22Rv1 (cell line): Measurements from ENCODE around the gene FBXL20.

ENCODE experiments used
- ZFX ChIP-seq: fragments of 450-650 bp; IDR thresholded peaks from 2 replicates; pipeline ENCODE4 v1.6.1; 2017; ENCODE audit warnings: antibody characterized with exemption, borderline replicate concordance
- TF ChIP-seq, protein P1 (sequence below): fragments of 450-650 bp; IDR thresholded peaks from 2 replicates; pipeline ENCODE4 v1.5.1; 2017; ENCODE audit warnings: mild to moderate bottlenecking

DNA sequence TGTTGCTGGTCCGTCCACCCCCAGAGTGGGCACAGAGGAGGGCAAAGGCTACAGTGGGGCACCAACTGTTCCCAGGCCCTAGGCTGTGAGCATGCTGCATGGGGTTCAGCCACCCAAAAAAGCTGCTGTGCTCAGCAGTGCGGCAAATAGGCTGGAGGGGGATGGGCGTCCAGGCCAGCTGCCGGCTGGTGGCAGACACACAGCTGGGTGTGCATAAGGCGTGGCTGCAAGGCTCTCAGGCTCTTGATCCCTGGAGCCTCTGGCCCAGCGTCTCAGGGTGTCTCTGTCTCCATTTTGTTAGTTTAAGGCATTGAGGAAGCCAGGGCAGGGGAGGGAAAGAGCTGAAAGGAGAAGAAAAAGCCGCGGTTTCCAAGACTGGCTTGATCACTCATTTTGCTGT is 192.5 kb downstream of the FBXL20 start:
- TF ChIP-seq, protein P1, sequence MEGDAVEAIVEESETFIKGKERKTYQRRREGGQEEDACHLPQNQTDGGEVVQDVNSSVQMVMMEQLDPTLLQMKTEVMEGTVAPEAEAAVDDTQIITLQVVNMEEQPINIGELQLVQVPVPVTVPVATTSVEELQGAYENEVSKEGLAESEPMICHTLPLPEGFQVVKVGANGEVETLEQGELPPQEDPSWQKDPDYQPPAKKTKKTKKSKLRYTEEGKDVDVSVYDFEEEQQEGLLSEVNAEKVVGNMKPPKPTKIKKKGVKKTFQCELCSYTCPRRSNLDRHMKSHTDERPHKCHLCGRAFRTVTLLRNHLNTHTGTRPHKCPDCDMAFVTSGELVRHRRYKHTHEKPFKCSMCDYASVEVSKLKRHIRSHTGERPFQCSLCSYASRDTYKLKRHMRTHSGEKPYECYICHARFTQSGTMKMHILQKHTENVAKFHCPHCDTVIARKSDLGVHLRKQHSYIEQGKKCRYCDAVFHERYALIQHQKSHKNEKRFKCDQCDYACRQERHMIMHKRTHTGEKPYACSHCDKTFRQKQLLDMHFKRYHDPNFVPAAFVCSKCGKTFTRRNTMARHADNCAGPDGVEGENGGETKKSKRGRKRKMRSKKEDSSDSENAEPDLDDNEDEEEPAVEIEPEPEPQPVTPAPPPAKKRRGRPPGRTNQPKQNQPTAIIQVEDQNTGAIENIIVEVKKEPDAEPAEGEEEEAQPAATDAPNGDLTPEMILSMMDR: no peak
- no peak for TF ChIP-seq ZFX
